Measurements from ENCODE around the gene LINGO3. TPM values are rescaled to one million over a fixed set of nuclear protein-coding genes. Genes with fewer than 3 reads are reported as not detected.

The LINGO3 gene
- total and polyA plus RNA-seq, 10 donors: 0.26 to 2.6 (median 0.76) TPM

GRCh38 chr19:2261438-2262172 is 46.3 kb downstream of the LINGO3 start:
- DNase-seq: no peak
- no peaks in the 10 kb centered on the region for H3K36me3 ChIP-seq
- no peaks in the 10 kb centered on the region for H3K9me3 ChIP-seq
- intact Hi-C loops (cut with DNase I; ENCODE audit: low total_unique reads): no loop called here
- peak overlapping the region in 2 of 8 donors; percentile 23 to 29 for H3K27ac ChIP-seq
- H3K27me3 ChIP-seq (replicated peaks in 1 of 7): no peaks in the 10 kb centered on the region
- WGBS, 5 donors: 63 to 74% (median 69%) methylated on average over 7 of the region's 7 CpGs
- TF ChIP-seq CTCF (IDR thresholded peaks at IDR 0.05 in 8 of 11, conservative IDR thresholded peaks at IDR 0.05 in 3 of 11): peak in 10 of 11 experiments; percentile 21 to 74 (median 60)
- TF ChIP-seq POLR2AphosphoS5 (IDR thresholded peaks at IDR 0.05): peak in 1 of 3 donors; percentile 10
- TF ChIP-seq POLR2A (IDR thresholded peaks at IDR 0.05): no peak
- H3K4me3 ChIP-seq: no peak overlapping the region
- H3K4me1 ChIP-seq: peaks cover 12 to 98% (median 63%) of the 10 kb centered on the region in 6 donors

- H3K4me3 ChIP-seq: no peak overlapping the region
- no peaks in the 10 kb centered on the region for H3K9me3 ChIP-seq
- peaks cover 7 to 98% (median 59%) of the 10 kb centered on the region in 6 donors for H3K4me1 ChIP-seq
- 69 to 77% (median 76%) methylated on average over 11 of the region's 11 CpGs for WGBS, 5 donors
- peak overlapping the region in 5 of 8 donors; percentile 26 to 63 (median 52) for H3K27ac ChIP-seq
- intact Hi-C loops (cut with DNase I; ENCODE audit: low total_unique reads): no loop called here
- TF ChIP-seq CTCF (IDR thresholded peaks at IDR 0.05 in 8 of 11, conservative IDR thresholded peaks at IDR 0.05 in 3 of 11) (no peak), POLR2AphosphoS5 (IDR thresholded peaks at IDR 0.05) (peak in 1 of 3 donors; percentile 9), POLR2A (IDR thresholded peaks at IDR 0.05) (no peak)
- DNase-seq: no peak
- H3K36me3 ChIP-seq: no peaks in the 10 kb centered on the region
- H3K27me3 ChIP-seq (replicated peaks in 1 of 7): no peaks in the 10 kb centered on the region
These were observed 47.6 kb downstream of the LINGO3 start for GRCh38 chr19:2260341-2260805.

GRCh38 chr19:2259336-2259735 is 48.6 kb downstream of the LINGO3 start:
- Histone ChIP-seq H3K27me3 (replicated peaks in 1 of 7) (no peaks in the 10 kb centered on the region), H3K9me3 (no peaks in the 10 kb centered on the region), H3K36me3 (no peaks in the 10 kb centered on the region), H3K27ac (peak overlapping the region in 4 of 8 donors; percentile 26 to 63 (median 54)), H3K4me3 (no peak overlapping the region), H3K4me1 (peaks cover 4 to 93% (median 50%) of the 10 kb centered on the region in 6 donors)
- intact Hi-C loops (cut with DNase I; ENCODE audit: low total_unique reads): no loop called here
- 80 to 89% (median 87%) methylated on average over 5 of the region's 5 CpGs for WGBS, 5 donors
- no peak for DNase-seq
- TF ChIP-seq POLR2A (IDR thresholded peaks at IDR 0.05) (no peak), POLR2AphosphoS5 (IDR thresholded peaks at IDR 0.05) (no peak), CTCF (IDR thresholded peaks at IDR 0.05 in 8 of 11, conservative IDR thresholded peaks at IDR 0.05 in 3 of 11) (no peak)

Other genes with a start within 250 kb of the LINGO3 start
- 100 to 1,000 TPM in 5 of 7 donors, 10 to 100 TPM in 2; 80.8 to 161 (median 124) TPM for gene MOB3A, start 211.8 kb downstream of the LINGO3 start, total RNA-seq
- 10 to 100 TPM; 24.2 to 48.7 (median 37.6) TPM for gene MOB3A, start 211.8 kb downstream of the LINGO3 start, polyA plus RNA-seq
- gene IZUMO4, start 211.2 kb downstream of the LINGO3 start, total RNA-seq: 1 to 10 TPM; 1.9 to 5.8 (median 3.7) TPM
- gene IZUMO4, start 211.2 kb downstream of the LINGO3 start, polyA plus RNA-seq: 10 to 100 TPM; 13.6 to 25.9 (median 16.7) TPM
- gene AP3D1, start 156.6 kb downstream of the LINGO3 start, total RNA-seq: 100 to 1,000 TPM in 4 of 7 donors, 10 to 100 TPM in 3; 89.3 to 112 (median 100) TPM
- 10 to 100 TPM; 32.8 to 80.1 (median 43.2) TPM for gene AP3D1, start 156.6 kb downstream of the LINGO3 start, polyA plus RNA-seq
- gene DOT1L, start 144.2 kb downstream of the LINGO3 start, total RNA-seq: 10 to 100 TPM; 19.5 to 53.2 (median 36.4) TPM
- gene DOT1L, start 144.2 kb downstream of the LINGO3 start, polyA plus RNA-seq: 10 to 100 TPM in 1 of 3 donors, 1 to 10 TPM in 2; 3.9 to 20.8 (median 7.5) TPM
- gene PLEKHJ1, start 71.8 kb downstream of the LINGO3 start, total RNA-seq: 10 to 100 TPM; 37.7 to 66.6 (median 45.6) TPM
- 100 to 1,000 TPM in 1 of 3 donors, 10 to 100 TPM in 2; 78.5 to 117 (median 91.8) TPM for gene PLEKHJ1, start 71.8 kb downstream of the LINGO3 start, polyA plus RNA-seq
- 10 to 100 TPM; 28.5 to 79.7 (median 66.6) TPM for gene SF3A2, start 71.3 kb downstream of the LINGO3 start, total RNA-seq
- 10 to 100 TPM; 35.1 to 50.4 (median 37.7) TPM for gene SF3A2, start 71.3 kb downstream of the LINGO3 start, polyA plus RNA-seq
- 1 to 10 TPM in 4 of 7 donors, under 1 TPM in 3; 0.79 to 5.7 (median 2.1) TPM for gene AMH, start 58.8 kb downstream of the LINGO3 start, total RNA-seq
- gene AMH, start 58.8 kb downstream of the LINGO3 start, polyA plus RNA-seq: 1 to 10 TPM in 1 of 3 donors, under 1 TPM in 2; 0.20 to 1.2 (median 0.58) TPM
- 1 to 10 TPM; 1.2 to 4.8 (median 3.4) TPM for gene JSRP1, start 51.7 kb downstream of the LINGO3 start, total RNA-seq
- gene JSRP1, start 51.7 kb downstream of the LINGO3 start, polyA plus RNA-seq: 1 to 10 TPM; 1.2 to 3.0 (median 2.8) TPM
- 10 to 100 TPM in 2 of 7 donors, 1 to 10 TPM in 5; 5.7 to 17.4 (median 6.8) TPM for gene PEAK3, start 26.0 kb downstream of the LINGO3 start, total RNA-seq
- under 1 TPM; 0.30 to 0.93 (median 0.50) TPM for gene PEAK3, start 26.0 kb downstream of the LINGO3 start, polyA plus RNA-seq
- gene LSM7, start 20.4 kb upstream of the LINGO3 start, total RNA-seq: 100 to 1,000 TPM in 3 of 7 donors, 10 to 100 TPM in 4; 60.7 to 131 (median 82.8) TPM
- 100 to 1,000 TPM; 435 to 524 (median 459) TPM for gene LSM7, start 20.4 kb upstream of the LINGO3 start, polyA plus RNA-seq
- 10 to 100 TPM; 69.7 to 96.4 (median 79.3) TPM for gene SPPL2B, start 20.5 kb upstream of the LINGO3 start, total RNA-seq
- gene SPPL2B, start 20.5 kb upstream of the LINGO3 start, polyA plus RNA-seq: 100 to 1,000 TPM in 1 of 3 donors, 10 to 100 TPM in 2; 40.5 to 111 (median 72.4) TPM
- 1 to 10 TPM; 1.3 to 4.0 (median 2.9) TPM for gene TMPRSS9, start 52.1 kb upstream of the LINGO3 start, total RNA-seq
- 1 to 10 TPM in 2 of 3 donors, under 1 TPM in 1; 0.70 to 4.3 (median 1.1) TPM for gene TMPRSS9, start 52.1 kb upstream of the LINGO3 start, polyA plus RNA-seq
- gene TIMM13, start 119.4 kb upstream of the LINGO3 start, total RNA-seq: 10 to 100 TPM; 21.1 to 59.3 (median 44.2) TPM
- 10 to 100 TPM; 39.5 to 87.5 (median 84.1) TPM for gene TIMM13, start 119.4 kb upstream of the LINGO3 start, polyA plus RNA-seq
- 10 to 100 TPM; 15.5 to 26.0 (median 21.6) TPM for gene LMNB2, start 148.8 kb upstream of the LINGO3 start, total RNA-seq
- gene LMNB2, start 148.8 kb upstream of the LINGO3 start, polyA plus RNA-seq: 10 to 100 TPM in 1 of 3 donors, 1 to 10 TPM in 2; 4.9 to 21.7 (median 8.9) TPM
- 100 to 1,000 TPM in 1 of 7 donors, 10 to 100 TPM in 6; 57.4 to 114 (median 77.4) TPM for gene GADD45B, start 168.0 kb upstream of the LINGO3 start, total RNA-seq
- gene GADD45B, start 168.0 kb upstream of the LINGO3 start, polyA plus RNA-seq: 10 to 100 TPM; 40.6 to 76.9 (median 43.3) TPM

Data from spleen (tissue), 11 donors.